Measurements from ENCODE around the gene MMP23B.
"Not testable (repeated sequence)": the region's sequence is repeated elsewhere in the genome, so short reads cannot be mapped to it uniquely, and the experiment has no call there.

The MMP23B gene

GRCh38 chr1:1621173-1622009 lies 10.6 kb upstream of the MMP23B start:
- no peak for DNase-seq

DNA sequence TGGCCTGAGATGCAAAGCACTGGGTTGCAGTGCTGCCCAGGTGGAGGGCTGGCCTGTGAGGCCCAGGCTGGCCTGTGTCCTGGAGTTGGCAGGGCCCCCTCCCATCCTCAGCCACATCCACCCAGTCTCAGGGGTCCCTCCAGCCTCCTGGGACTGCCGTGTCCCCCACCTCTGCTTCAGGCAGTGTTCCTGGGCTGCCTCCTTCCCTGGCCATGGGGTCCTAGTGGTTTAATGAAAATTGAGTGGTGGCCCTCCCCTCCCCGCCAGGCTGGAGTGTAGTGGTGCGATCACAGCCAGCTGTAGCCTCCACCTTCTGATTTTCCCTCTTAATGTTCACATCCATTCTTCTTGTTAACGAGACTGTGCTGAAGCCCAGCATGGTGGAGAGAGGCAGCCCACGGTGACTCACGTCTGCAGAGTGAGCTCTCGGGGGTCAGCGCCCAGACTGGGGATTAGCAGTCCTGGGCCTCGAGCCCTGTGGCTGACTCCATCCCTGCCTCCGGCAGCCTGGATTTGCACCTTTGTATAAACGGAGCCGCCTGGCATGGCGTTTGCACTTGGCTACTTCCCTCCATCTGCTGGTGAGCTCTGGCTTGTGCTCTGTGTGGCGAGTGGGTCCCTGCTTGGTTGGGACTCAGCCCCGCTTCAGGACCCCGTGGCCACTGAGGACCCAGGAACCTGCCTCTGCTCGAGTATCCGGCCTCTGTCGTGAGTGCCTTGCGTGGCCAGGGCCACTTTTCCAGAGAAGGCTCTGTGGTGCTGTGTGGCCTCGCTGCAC lies 9.8 kb upstream of the MMP23B start:
- no peak for DNase-seq

DNA sequence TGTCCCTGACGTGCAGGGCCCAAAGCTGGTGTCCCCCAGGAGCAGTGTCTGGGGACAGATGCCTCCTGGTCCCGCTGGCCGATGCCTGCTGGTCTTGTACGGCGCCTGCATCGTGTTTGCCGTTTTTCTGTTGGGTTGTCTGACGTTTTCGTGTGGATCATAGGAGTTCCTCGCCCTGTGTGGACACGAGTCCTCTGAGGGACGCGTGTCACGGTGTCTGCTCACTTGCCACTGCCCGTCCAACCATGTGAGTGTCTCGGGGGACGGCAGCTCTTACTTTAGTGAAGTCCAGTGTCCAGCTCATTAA lies 9.2 kb upstream of the MMP23B start:
- no peak for DNase-seq

GRCh38 chr1:1623181-1623630 lies 8.8 kb upstream of the MMP23B start:
- DNase-seq = no peak

DNA sequence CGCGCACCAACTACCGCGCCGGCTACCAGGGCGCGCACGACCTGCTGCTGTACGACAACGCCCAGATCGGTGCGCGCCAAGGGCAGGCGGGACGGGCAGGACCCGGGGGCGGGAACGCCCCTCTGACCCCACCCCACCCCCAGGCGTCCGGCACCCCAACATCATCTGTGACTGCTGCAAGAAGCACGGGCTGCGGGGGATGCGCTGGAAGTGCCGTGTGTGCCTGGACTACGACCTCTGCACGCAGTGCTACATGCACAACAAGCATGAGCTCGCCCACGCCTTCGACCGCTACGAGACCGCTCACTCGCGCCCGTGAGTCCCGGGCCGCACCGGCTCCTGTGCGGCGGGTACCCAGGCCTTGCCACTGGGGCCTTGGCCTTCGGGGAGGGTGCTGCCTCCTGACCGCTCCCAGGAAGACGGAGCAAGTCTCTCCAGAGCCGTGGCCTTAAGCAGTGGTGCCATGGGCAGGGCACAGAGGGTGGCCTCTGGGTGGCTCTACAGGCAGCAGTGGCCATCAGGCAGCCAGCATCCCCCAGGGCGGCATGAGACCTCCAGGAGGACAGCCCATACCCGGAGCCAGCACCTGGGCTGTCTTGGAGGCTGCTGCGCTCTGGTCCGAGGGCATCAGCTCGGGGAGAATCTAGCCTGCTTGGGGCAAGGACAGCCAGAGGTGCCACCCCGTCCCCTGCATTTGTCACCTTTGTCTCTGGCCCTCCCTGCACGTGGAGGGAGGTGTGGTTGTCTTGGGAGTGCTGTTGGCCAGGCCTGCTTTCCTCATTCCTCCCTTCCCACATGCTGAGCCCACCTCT lies 8.1 kb upstream of the MMP23B start:
- no peak for DNase-seq

- DNase-seq = no peak
These were observed 7.2 kb upstream of the MMP23B start for GRCh38 chr1:1624443-1625403.

DNA sequence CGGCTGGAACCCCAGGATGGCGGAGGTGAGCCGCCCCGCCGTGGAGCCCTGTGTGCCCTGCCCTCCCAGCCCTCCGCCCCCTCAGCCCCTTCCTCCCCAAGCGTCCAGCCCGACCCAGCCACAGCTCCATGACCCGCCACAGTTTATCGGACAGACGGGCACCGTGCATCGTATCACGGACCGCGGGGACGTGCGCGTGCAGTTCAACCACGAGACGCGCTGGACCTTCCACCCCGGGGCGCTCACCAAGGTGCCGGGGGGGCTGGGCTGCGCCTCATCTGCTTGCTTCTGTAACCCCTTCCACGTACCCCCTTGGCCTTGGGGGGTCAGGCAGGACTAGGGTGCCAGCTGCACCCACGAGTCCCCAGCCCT lies 6.6 kb upstream of the MMP23B start:
- DNase-seq = no peak

DNA sequence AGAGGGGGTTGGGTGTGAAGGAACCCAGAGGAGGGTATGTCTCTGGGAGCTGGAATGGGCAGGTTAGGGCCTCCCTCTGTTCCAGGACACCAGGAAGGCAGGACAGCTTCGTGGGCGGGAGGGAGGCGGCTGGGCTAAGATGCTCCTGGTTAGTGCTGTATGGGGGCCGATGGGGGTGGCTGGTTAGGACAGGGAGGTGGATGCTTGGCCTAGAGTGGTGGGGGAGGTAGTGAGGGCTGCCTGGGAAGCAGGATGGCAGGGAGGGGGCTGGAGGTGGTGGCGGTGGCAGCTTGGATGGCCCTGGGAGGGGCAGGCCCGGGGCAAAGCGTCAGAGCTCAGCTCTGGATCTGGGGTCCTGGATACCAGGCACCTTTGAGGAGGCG lies 6.2 kb upstream of the MMP23B start:
- DNase-seq = no peak

DNA sequence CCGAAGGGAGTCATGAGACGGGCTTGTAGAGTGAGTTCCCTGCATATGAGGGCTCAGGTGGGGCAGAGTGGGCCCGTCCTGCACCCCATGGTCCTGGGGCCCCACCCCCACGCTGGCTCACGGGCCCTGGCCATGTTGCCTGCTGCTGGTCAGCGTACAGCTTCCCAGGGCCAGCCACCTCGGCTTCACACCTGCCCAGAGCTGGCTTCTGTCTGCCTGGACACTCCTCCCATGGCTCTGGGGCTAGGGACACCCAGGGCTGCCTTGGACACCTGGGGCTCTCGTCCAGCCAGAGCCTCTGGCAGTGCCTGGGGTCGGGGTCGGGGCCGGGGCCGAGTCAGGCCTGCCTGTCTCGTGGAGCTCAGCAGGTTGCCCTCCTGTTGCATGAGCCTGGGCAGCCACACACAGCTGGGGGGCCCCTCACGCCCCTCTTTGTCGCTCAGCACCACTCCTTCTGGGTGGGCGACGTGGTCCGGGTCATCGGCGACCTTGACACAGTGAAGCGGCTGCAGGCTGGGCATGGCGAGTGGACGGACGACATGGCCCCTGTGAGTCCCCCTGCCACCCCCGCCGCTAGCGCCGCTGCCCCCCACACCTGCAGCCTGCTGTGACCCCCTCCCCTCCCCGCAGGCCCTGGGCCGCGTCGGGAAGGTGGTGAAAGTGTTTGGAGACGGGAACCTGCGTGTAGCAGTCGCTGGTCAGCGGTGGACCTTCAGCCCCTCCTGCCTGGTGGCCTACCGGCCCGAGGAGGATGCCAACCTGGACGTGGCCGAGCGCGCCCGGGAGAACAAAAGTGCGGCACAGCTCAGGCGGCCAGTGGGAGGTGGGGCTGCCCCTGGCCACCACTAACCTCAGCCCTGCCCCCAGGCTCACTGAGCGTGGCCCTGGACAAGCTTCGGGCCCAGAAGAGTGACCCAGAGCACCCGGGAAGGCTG lies 5.5 kb upstream of the MMP23B start:
- DNase-seq = no peak

GRCh38 chr1:1627261-1627828 lies 4.6 kb upstream of the MMP23B start:
- no peak for DNase-seq

GRCh38 chr1:1627829-1628753 lies 3.9 kb upstream of the MMP23B start:
- no peak for DNase-seq

DNA sequence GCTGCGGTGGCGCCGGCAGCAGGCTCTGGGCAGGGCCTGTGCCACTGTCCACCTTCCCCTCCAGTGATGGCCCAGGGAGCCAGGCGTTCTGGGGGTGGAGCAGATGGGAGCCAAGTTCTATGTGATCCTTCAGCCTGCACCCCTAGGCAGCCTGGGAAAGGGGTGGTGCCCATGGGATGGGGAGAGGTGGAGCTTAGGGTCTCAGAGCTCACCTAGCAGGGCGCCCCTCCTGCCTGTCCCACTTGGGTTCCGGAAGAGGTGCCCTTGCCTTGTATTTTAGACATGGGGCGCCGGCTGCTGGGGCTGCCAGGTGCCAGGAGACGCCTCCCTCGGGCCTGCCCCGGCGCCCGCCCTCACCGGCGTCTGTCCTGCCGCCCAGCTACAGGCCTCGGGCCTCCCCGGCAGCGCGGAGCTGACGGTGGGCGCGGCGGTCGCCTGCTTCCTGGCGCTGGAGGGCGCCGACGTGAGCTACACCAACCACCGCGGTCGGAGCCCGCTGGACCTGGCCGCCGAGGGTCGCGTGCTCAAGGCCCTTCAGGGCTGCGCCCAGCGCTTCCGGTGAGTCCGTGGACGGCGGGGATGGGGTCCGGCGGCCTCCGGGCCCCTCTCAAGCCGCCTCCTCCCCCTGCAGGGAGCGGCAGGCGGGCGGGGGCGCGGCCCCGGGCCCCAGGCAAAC lies 3.1 kb upstream of the MMP23B start:
- no peak for DNase-seq

DNA sequence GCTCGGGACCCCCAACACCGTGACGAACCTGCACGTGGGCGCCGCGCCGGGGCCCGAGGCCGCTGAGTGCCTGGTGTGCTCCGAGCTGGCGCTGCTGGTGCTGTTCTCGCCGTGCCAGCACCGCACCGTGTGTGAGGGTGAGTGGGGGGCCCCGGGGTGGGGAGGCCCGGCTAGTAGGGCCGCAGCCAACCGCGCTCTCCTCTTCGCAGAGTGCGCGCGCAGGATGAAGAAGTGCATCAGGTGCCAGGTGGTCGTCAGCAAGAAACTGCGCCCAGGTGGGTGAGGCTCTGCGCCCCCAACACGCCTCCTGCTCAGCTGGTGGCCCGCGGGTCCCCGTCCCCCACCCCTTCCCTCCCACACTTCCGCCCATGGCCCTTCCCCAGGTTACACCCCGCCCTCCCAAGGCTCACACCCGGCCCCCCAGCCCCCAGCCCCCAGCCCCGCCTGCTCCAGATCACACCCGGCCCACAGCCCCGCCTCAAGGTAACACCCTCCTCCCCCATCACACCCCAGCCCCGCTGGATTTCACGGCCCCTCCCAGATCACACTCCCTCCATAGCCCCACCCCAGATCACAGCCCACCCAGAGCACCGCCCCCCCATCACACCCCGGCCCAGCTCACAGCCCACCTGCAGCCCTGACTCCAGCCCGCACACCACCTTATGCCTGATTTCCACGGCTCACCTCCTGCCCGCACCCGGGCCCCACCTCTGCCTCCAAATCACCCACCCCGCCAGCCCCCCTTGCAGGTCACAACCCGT lies 2.4 kb upstream of the MMP23B start:
- no peak for DNase-seq

DNA sequence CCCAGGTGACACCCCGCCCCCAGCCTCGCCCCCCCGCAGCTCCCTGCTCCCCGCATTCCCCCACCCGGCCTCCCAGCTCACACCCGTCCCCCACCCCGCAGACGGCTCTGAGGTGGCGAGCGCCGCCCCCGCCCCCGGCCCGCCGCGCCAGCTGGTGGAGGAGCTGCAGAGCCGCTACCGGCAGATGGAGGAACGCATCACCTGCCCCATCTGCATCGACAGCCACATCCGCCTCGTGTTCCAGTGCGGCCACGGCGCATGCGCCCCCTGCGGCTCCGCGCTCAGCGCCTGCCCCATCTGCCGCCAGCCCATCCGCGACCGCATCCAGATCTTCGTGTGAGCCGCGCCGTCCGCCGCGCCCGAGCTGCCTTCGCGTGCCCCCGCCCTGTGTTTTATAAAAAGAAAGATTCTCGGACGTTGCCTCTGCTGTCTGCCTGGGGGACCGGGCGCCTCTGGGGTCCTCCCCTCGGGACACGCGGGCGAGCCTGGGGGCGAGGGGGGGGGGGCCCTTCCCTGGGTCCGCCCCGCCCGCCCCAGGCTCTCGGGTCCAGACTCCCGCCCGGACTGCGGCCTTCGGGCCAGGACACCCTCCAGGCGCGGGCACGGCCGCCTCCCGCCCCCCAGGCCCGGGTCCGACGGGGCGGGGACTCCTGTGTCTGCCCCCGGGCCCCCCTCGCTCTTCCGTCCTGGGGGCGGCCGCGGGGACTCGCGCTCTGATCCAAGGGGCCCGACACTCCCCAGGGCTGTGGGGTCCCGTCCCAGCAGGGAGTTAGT lies 1.6 kb upstream of the MMP23B start:
- peak; percentile 74 for DNase-seq

GRCh38 chr1:1630965-1631781 lies 800 bp upstream of the MMP23B start:
- no peak for DNase-seq

GRCh38 chr1:1633409-1633808 lies 1.4 kb downstream of the MMP23B start:
- DNase-seq = not testable (repeated sequence)

- DNase-seq = not testable (repeated sequence)
These were observed 2.6 kb downstream of the MMP23B start for GRCh38 chr1:1634613-1635012.

Data from suppressor macrophage treated with lipopolysaccharide for 4 hours (primary cell).